Measurements from ENCODE around the gene LRRC73. TPM values are rescaled to one million over a fixed set of nuclear protein-coding genes. Genes with fewer than 3 reads are reported as not detected.
A peak's percentile ranks its signal among the peaks of the same experiment; 100 is the strongest.

Gene LRRC73
- total and polyA plus RNA-seq, 9 of the 15 experiments (the other 6 are each of a cell fraction or from before 2014, with no cell fraction given), result 0.07 to 0.55 (median 0.16) TPM; not detected in 3

DNA sequence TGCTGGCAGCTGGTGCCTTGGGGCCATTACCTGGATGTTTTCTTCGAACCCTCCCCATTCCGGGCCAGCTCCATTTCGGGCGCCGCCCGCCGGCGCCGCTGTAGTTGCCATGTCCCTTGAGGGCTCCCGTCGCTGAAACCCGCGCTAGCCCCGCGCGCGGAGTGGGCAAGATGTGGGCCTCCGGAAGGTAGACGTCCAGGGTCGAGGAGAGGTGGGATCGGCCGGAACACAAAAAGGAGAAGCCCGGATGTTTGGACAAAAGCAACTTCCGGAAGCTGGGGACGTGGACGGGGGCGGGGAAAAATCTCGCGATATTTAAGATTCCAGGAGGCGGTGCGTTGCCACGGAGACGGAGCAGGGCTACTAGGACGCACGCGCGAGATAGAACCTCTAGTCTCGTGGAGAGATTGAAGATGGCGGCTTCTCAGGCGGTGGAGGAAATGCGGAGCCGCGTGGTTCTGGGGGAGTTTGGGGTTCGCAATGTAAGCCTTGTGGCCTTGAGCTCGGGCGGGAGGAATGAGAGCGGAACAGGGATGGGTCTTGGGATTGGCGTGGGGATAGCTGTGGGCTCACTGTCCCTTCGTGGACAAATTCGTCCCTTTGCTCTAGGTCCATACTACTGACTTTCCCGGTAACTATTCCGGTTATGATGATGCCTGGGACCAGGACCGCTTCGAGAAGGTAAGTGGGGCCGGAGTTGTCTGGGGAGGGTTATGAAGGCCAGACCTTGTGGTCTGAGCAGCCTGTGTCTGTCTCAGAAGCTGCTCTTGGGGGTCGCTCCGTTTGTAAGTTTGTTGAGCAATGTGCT, 6.8 kb upstream of the LRRC73 start, which contains the start of the genes POLR1C and YIPF3 (continued):
- TF ChIP-seq AFF4 (CRISPR knock-in tag; IDR thresholded peaks at IDR 0.05), result peak; percentile 92
- no peak for TF ChIP-seq ZNF77 (CRISPR knock-in tag; IDR thresholded peaks at IDR 0.05)
- TF ChIP-seq STAG1 (CRISPR knock-in tag; IDR thresholded peaks at IDR 0.05; ENCODE audit: borderline replicate concordance), result no peak
- TF ChIP-seq GABPB2 (CRISPR knock-in tag; conservative IDR thresholded peaks at IDR 0.05), result no peak
- TF ChIP-seq ZBTB43 (CRISPR knock-in tag; IDR thresholded peaks at IDR 0.05), result 0 out of 2 replicates have a peak, but pooled peaks have one; percentile 35
- TF ChIP-seq CBX3 (IDR thresholded peaks at IDR 0.05; ENCODE audit: borderline replicate concordance in 1 of 2, low read length in 2 of 2), result peak in 1 of 2 experiments; percentile 59; a peak in 1 of 3 replicates
- no peak for TF ChIP-seq TEAD2 (tag; IDR thresholded peaks at IDR 0.05)
- TF ChIP-seq, protein P1, sequence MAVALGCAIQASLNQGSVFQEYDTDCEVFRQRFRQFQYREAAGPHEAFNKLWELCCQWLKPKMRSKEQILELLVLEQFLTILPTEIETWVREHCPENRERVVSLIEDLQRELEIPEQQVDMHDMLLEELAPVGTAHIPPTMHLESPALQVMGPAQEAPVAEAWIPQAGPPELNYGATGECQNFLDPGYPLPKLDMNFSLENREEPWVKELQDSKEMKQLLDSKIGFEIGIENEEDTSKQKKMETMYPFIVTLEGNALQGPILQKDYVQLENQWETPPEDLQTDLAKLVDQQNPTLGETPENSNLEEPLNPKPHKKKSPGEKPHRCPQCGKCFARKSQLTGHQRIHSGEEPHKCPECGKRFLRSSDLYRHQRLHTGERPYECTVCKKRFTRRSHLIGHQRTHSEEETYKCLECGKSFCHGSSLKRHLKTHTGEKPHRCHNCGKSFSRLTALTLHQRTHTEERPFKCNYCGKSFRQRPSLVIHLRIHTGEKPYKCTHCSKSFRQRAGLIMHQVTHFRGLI (CRISPR knock-in tag; IDR thresholded peaks at IDR 0.05), result no peak
- peak; percentile 62; the same call in 1 of the 2 replicates for TF ChIP-seq SPI1 (IDR thresholded peaks at IDR 0.05; ENCODE audit: borderline replicate concordance, low read depth, low read length)
- TF ChIP-seq BCOR (IDR thresholded peaks at IDR 0.05), result 0 out of 2 replicates have a peak, but pooled peaks have one; percentile 7
- TF ChIP-seq, protein P2, sequence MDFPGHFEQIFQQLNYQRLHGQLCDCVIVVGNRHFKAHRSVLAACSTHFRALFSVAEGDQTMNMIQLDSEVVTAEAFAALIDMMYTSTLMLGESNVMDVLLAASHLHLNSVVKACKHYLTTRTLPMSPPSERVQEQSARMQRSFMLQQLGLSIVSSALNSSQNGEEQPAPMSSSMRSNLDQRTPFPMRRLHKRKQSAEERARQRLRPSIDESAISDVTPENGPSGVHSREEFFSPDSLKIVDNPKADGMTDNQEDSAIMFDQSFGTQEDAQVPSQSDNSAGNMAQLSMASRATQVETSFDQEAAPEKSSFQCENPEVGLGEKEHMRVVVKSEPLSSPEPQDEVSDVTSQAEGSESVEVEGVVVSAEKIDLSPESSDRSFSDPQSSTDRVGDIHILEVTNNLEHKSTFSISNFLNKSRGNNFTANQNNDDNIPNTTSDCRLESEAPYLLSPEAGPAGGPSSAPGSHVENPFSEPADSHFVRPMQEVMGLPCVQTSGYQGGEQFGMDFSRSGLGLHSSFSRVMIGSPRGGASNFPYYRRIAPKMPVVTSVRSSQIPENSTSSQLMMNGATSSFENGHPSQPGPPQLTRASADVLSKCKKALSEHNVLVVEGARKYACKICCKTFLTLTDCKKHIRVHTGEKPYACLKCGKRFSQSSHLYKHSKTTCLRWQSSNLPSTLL (IDR thresholded peaks at IDR 0.05), result 0 out of 2 replicates have a peak, but pooled peaks have one; percentile 19
- peak; percentile 38; the same call in 1 of the 2 replicates for TF ChIP-seq STAT6 (CRISPR knock-in tag; IDR thresholded peaks at IDR 0.05)
- TF ChIP-seq, protein P3, sequence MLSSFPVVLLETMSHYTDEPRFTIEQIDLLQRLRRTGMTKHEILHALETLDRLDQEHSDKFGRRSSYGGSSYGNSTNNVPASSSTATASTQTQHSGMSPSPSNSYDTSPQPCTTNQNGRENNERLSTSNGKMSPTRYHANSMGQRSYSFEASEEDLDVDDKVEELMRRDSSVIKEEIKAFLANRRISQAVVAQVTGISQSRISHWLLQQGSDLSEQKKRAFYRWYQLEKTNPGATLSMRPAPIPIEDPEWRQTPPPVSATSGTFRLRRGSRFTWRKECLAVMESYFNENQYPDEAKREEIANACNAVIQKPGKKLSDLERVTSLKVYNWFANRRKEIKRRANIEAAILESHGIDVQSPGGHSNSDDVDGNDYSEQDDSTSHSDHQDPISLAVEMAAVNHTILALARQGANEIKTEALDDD (IDR thresholded peaks at IDR 0.05), result 0 out of 2 replicates have a peak, but pooled peaks have one; percentile 43

Data from K562 (cell line).